Astrocyte (in vitro differentiated cells and primary cell): Measurements from ENCODE around the gene PDIA2. TPM values are rescaled to one million over a fixed set of nuclear protein-coding genes. Genes with fewer than 3 reads are reported as not detected.

Source experiments
- DNase-seq: peaks from one replicate; pipeline ENCODE4 v3.0.0-alpha.2; 2010; ENCODE audit warnings: low read depth
- FAIRE-seq: peaks from 2 replicates; lab custom pipeline; 2011; peaks lifted over from hg19 to GRCh38; lab: Jason Lieb, UNC
- H2AFZ ChIP-seq: 2 replicates; pipeline ENCODE4 v1.6.0; 2012; ENCODE audit warnings: low read depth, low read length, inconsistent platforms
- H3K27ac ChIP-seq: 2 replicates; pipeline ENCODE4 v1.5.1; 2011; ENCODE audit warnings: low read depth, low read length, inconsistent platforms
- H3K27me3 ChIP-seq: 2 replicates; pipeline ENCODE4 v1.6.0; 2011; ENCODE audit warnings: low read length, inconsistent platforms; ENCODE audit not compliant: insufficient read depth
- H3K36me3 ChIP-seq: 2 replicates; pipeline ENCODE4 v1.5.1; 2011; ENCODE audit warnings: low read length, inconsistent platforms; ENCODE audit not compliant: insufficient read depth
- H3K4me1 ChIP-seq: 2 replicates; pipeline ENCODE4 v1.5.1; 2011; ENCODE audit warnings: low read length, inconsistent platforms; ENCODE audit not compliant: insufficient read depth
- H3K4me2 ChIP-seq: 2 replicates; pipeline ENCODE4 v1.6.0; 2012; ENCODE audit warnings: low read length, inconsistent platforms
- H3K4me3 ChIP-seq: 2 replicates; pipeline ENCODE4 v1.5.1; 2011; ENCODE audit warnings: low read depth, mild to moderate bottlenecking, low read length, inconsistent platforms; ENCODE audit not compliant: insufficient read depth
- H3K79me2 ChIP-seq: 2 replicates; pipeline ENCODE4 v1.6.0; 2012; ENCODE audit warnings: mild to moderate bottlenecking, low read length, inconsistent platforms; ENCODE audit not compliant: insufficient read depth
- H3K9ac ChIP-seq: 2 replicates; pipeline ENCODE4 v1.6.0; 2012; ENCODE audit warnings: mild to moderate bottlenecking, low read length, inconsistent platforms
- H3K9me3 ChIP-seq: 2 replicates; pipeline ENCODE4 v1.5.1; 2012; ENCODE audit warnings: low read depth, mild to moderate bottlenecking, low read length, inconsistent platforms; ENCODE audit not compliant: insufficient read depth
- H4K20me1 ChIP-seq: 2 replicates; pipeline ENCODE4 v1.6.0; 2012; ENCODE audit warnings: low read length, inconsistent platforms; ENCODE audit not compliant: insufficient read depth
- H3K27ac Mint-ChIP-seq: one replicate; pipeline ENCODE4 v1.8.0; 2021; ENCODE audit warnings: mild to moderate bottlenecking, mixed read lengths; ENCODE audit not compliant: unreplicated experiment
- H3K27me3 Mint-ChIP-seq: one replicate; pipeline ENCODE4 v1.8.0; 2021; ENCODE audit warnings: low read depth, mixed read lengths; ENCODE audit not compliant: unreplicated experiment
- H3K36me3 Mint-ChIP-seq: one replicate; pipeline ENCODE4 v1.8.0; 2021; ENCODE audit warnings: low read depth, mixed read lengths; ENCODE audit not compliant: unreplicated experiment
- H3K4me1 Mint-ChIP-seq: one replicate; pipeline ENCODE4 v1.8.0; 2021; ENCODE audit warnings: low read depth, mixed read lengths; ENCODE audit not compliant: unreplicated experiment
- H3K4me3 Mint-ChIP-seq: one replicate; pipeline ENCODE4 v1.8.0; 2021; ENCODE audit warnings: mild to moderate bottlenecking, moderate library complexity, mixed read lengths; ENCODE audit not compliant: unreplicated experiment
- H3K9me3 Mint-ChIP-seq: one replicate; pipeline ENCODE4 v1.8.0; 2021; ENCODE audit warnings: mild to moderate bottlenecking, mixed read lengths; ENCODE audit not compliant: unreplicated experiment
- EZH2 ChIP-seq: IDR thresholded peaks from 2 replicates; pipeline ENCODE4 v1.6.1; 2012; ENCODE audit warnings: mild to moderate bottlenecking, low read length, inconsistent platforms; ENCODE audit not compliant: insufficient read depth
- total RNA-seq: library from RNA; stranded (reverse); gene quantifications from 2 replicates; pipeline ENCODE4 v1.2.1, GENCODE V29; 2021
- TF ChIP-seq, protein P1 (sequence below): IDR thresholded peaks from 2 replicates; pipeline ENCODE4 v1.5.1; 2011; ENCODE audit warnings: low read depth, mild to moderate bottlenecking, inconsistent platforms, low read length, moderate library complexity; ENCODE audit not compliant: insufficient read depth

The PDIA2 gene
- total RNA-seq, 1 donor from 2014 or later, result 1.5 TPM

DNA sequence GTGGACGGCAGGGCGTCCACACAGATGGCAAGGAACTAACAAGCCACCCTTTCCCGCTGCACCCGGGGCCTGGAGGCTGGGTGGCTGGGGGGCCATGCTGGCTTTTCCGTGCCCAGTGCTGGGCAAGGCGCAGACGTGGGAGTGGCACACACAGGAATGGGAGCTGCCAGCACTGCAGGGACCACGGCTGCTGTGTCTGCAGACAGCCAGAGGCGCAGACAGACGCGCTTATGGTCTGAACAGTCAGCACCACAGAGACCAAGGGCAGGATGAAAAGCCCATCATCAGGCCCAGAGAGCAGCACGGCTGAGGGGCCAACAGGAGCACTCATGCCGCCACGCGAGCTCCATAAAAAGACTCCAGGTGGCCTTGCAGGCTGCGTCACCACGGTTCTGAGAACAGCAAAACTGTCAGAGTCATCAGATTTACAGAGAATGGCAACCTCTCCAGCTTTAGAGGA is 24.0 kb downstream of the PDIA2 start:
- Histone ChIP-seq H3K36me3 (peaks cover 3% of the 10 kb centered on the region), H4K20me1 (peaks cover 11% of the 10 kb centered on the region), H3K4me1 (no peaks in the 10 kb centered on the region), H3K4me3 (no peak overlapping the region), H3K9ac (no peak overlapping the region), H3K27me3 (no peaks in the 10 kb centered on the region), H2AFZ (no peak overlapping the region), H3K27ac (no peak overlapping the region), H3K79me2 (no peaks in the 10 kb centered on the region), H3K9me3 (no peaks in the 10 kb centered on the region), H3K4me2 (no peak overlapping the region)
- TF ChIP-seq, protein P1, sequence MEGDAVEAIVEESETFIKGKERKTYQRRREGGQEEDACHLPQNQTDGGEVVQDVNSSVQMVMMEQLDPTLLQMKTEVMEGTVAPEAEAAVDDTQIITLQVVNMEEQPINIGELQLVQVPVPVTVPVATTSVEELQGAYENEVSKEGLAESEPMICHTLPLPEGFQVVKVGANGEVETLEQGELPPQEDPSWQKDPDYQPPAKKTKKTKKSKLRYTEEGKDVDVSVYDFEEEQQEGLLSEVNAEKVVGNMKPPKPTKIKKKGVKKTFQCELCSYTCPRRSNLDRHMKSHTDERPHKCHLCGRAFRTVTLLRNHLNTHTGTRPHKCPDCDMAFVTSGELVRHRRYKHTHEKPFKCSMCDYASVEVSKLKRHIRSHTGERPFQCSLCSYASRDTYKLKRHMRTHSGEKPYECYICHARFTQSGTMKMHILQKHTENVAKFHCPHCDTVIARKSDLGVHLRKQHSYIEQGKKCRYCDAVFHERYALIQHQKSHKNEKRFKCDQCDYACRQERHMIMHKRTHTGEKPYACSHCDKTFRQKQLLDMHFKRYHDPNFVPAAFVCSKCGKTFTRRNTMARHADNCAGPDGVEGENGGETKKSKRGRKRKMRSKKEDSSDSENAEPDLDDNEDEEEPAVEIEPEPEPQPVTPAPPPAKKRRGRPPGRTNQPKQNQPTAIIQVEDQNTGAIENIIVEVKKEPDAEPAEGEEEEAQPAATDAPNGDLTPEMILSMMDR, result no peak
- TF ChIP-seq EZH2, result no peak
- no peaks in the 10 kb centered on the region for H3K9me3 Mint-ChIP-seq
- no peak overlapping the region for H3K4me3 Mint-ChIP-seq
- DNase-seq (no peak), FAIRE-seq (no peak)
- H3K27ac Mint-ChIP-seq, result no peak overlapping the region
- no peaks in the 10 kb centered on the region for H3K4me1 Mint-ChIP-seq
- peaks cover 13% of the 10 kb centered on the region for H3K36me3 Mint-ChIP-seq
- H3K27me3 Mint-ChIP-seq, result no peaks in the 10 kb centered on the region

DNA sequence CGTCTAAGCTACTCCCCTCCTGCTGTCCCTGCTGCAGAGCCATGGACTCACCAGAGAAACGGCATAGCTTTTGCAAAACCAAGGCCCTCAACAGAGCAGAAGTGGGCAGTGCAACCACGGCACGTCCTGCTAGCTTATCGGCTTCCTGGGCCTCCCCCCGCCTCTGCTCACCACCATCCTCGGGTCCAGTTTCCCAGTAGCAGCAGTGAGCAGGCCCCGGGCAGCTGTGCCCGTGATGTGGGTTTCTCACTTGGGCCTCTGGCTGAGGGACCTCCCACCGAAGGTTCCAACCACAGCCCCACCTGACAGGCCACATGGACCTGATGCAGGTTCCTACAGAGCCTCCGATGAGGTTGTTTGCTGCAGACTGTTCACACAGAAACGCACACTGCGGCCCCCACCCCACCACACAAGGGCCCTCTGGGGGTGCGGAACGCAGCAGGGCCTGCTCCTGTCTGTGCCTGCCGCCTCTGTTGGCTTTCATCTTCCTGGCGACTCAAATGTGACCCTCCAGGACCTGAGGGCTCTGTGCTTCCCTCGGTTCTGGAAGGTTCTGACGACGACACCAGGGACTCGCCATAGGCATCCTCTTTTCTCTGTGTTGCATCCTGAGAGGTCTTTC is 24.8 kb downstream of the PDIA2 start:
- Mint-ChIP-seq H3K27ac (no peak overlapping the region), H3K36me3 (peaks cover 13% of the 10 kb centered on the region), H3K4me1 (no peaks in the 10 kb centered on the region), H3K9me3 (no peaks in the 10 kb centered on the region), H3K27me3 (no peaks in the 10 kb centered on the region), H3K4me3 (no peak overlapping the region)
- Histone ChIP-seq H3K36me3 (peaks cover 3% of the 10 kb centered on the region), H3K9ac (no peak overlapping the region), H3K79me2 (no peaks in the 10 kb centered on the region), H3K27me3 (no peaks in the 10 kb centered on the region), H3K27ac (no peak overlapping the region), H3K4me3 (no peak overlapping the region), H3K9me3 (no peaks in the 10 kb centered on the region), H4K20me1 (peaks cover 16% of the 10 kb centered on the region), H3K4me1 (no peaks in the 10 kb centered on the region), H2AFZ (no peak overlapping the region), H3K4me2 (no peak overlapping the region)
- no peak for TF ChIP-seq EZH2
- TF ChIP-seq, protein P1, result no peak
- no peak for DNase-seq
- no peak for FAIRE-seq

DNA sequence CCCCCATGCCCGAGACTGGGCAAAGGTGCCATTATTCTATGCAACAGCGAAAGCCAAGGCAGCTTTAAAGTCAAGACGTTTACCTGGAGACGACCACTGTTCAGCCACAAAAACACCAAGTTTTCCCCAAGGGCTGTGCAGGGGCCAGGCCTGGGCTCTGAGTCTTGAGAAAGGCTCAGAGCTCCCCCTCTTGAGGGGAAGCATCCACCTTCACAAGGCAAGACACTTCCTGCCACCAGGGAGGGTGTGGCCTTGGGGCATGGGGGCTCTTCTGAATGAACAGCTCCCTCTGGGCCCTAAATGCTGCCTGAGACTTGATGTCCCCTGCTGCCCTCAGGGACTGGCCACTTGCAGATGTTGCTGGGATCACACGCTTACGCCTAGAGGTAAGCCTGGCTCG is 26.5 kb downstream of the PDIA2 start:
- Mint-ChIP-seq H3K36me3 (peaks cover 11% of the 10 kb centered on the region), H3K9me3 (no peaks in the 10 kb centered on the region), H3K4me1 (no peaks in the 10 kb centered on the region), H3K27ac (no peak overlapping the region), H3K27me3 (no peaks in the 10 kb centered on the region), H3K4me3 (no peak overlapping the region)
- Histone ChIP-seq H3K36me3 (no peaks in the 10 kb centered on the region), H4K20me1 (peaks cover 31% of the 10 kb centered on the region), H3K4me1 (no peaks in the 10 kb centered on the region), H3K9ac (no peak overlapping the region), H3K9me3 (no peaks in the 10 kb centered on the region), H3K27ac (no peak overlapping the region), H3K4me3 (no peak overlapping the region), H3K4me2 (no peak overlapping the region), H3K79me2 (no peaks in the 10 kb centered on the region), H3K27me3 (no peaks in the 10 kb centered on the region), H2AFZ (no peak overlapping the region)
- no peak for DNase-seq
- TF ChIP-seq, protein P1, result no peak
- no peak for TF ChIP-seq EZH2
- FAIRE-seq, result no peak
